Measurements from ENCODE around the gene PDHA2. TPM values are rescaled to one million over a fixed set of nuclear protein-coding genes. Genes with fewer than 3 reads are reported as not detected.

The PDHA2 gene
- total and polyA plus RNA-seq, 2 of the 8 experiments (the other 6 are each of a cell fraction or from before 2014, with no cell fraction given), result not detected

Small RNA genes lying within 50 kb of the gene (small RNA-seq; reads per million reads assigned to genes)
- not detected for gene RNU6-1059P (ENCODE audit: insufficient read depth)
